ENCODE data around the gene HBB. TPM values are rescaled to one million over a fixed set of nuclear protein-coding genes. Genes with fewer than 3 reads are reported as not detected.
"Not testable (repeated sequence)": the region's sequence is repeated elsewhere in the genome, so short reads cannot be mapped to it uniquely, and the experiment has no call there.

Gene HBB
- total RNA-seq, 1 donor from 2014 or later = not detected

GRCh38 chr11:5267033-5267563 lies 40.2 kb upstream of the HBB start:
- no peak for TF ChIP-seq CTCF (IDR thresholded peaks at IDR 0.05)
- Mint-ChIP-seq H3K9me3 (ENCODE audit: low read depth) (peaks cover 2% of the 10 kb centered on the region), H3K4me3 (ENCODE audit: unreplicated experiment) (no peak overlapping the region), H3K4me1 (ENCODE audit: low read depth) (no peaks in the 10 kb centered on the region), H3K27me3 (ENCODE audit: low read depth) (peaks cover 45% of the 10 kb centered on the region), H3K36me3 (ENCODE audit: low read depth) (no peaks in the 10 kb centered on the region), H3K27ac (ENCODE audit: unreplicated experiment) (no peak overlapping the region)
- DNase-seq (ENCODE audit: low spot score) = no peak

- Mint-ChIP-seq H3K27ac (ENCODE audit: unreplicated experiment) (no peak overlapping the region), H3K4me3 (ENCODE audit: unreplicated experiment) (no peak overlapping the region), H3K27me3 (ENCODE audit: low read depth) (peaks cover 45% of the 10 kb centered on the region), H3K36me3 (ENCODE audit: low read depth) (no peaks in the 10 kb centered on the region), H3K9me3 (ENCODE audit: low read depth) (peaks cover 2% of the 10 kb centered on the region), H3K4me1 (ENCODE audit: low read depth) (no peaks in the 10 kb centered on the region)
- no peak for TF ChIP-seq CTCF (IDR thresholded peaks at IDR 0.05)
- DNase-seq (ENCODE audit: low spot score) = no peak
Measured at GRCh38 chr11:5266609-5267008, 39.7 kb upstream of the HBB start.

GRCh38 chr11:5265832-5266231 lies 39.0 kb upstream of the HBB start:
- no peak overlapping the region for H3K27ac Mint-ChIP-seq (ENCODE audit: unreplicated experiment)
- no peaks in the 10 kb centered on the region for H3K4me1 Mint-ChIP-seq (ENCODE audit: low read depth)
- no peaks in the 10 kb centered on the region for H3K36me3 Mint-ChIP-seq (ENCODE audit: low read depth)
- H3K4me3 Mint-ChIP-seq (ENCODE audit: unreplicated experiment) = no peak overlapping the region
- no peak for DNase-seq (ENCODE audit: low spot score)
- peaks cover 2% of the 10 kb centered on the region for H3K9me3 Mint-ChIP-seq (ENCODE audit: low read depth)
- TF ChIP-seq CTCF (IDR thresholded peaks at IDR 0.05) = no peak
- peaks cover 49% of the 10 kb centered on the region for H3K27me3 Mint-ChIP-seq (ENCODE audit: low read depth)

- H3K27me3 Mint-ChIP-seq (ENCODE audit: low read depth) = peaks cover 28% of the 10 kb centered on the region
- H3K4me1 Mint-ChIP-seq (ENCODE audit: low read depth) = no peaks in the 10 kb centered on the region
- no peak for TF ChIP-seq CTCF (IDR thresholded peaks at IDR 0.05)
- no peak overlapping the region for H3K27ac Mint-ChIP-seq (ENCODE audit: unreplicated experiment)
- H3K4me3 Mint-ChIP-seq (ENCODE audit: unreplicated experiment) = no peak overlapping the region
- H3K36me3 Mint-ChIP-seq (ENCODE audit: low read depth) = no peaks in the 10 kb centered on the region
- peaks cover 17% of the 10 kb centered on the region for H3K9me3 Mint-ChIP-seq (ENCODE audit: low read depth)
- no peak for DNase-seq (ENCODE audit: low spot score)
Measured at GRCh38 chr11:5258543-5259262, 31.8 kb upstream of the HBB start.

GRCh38 chr11:5257296-5257695 lies 30.4 kb upstream of the HBB start:
- no peak for DNase-seq (ENCODE audit: low spot score)
- no peak for TF ChIP-seq CTCF (IDR thresholded peaks at IDR 0.05)
- H3K4me1 Mint-ChIP-seq (ENCODE audit: low read depth) = no peaks in the 10 kb centered on the region
- H3K36me3 Mint-ChIP-seq (ENCODE audit: low read depth) = no peaks in the 10 kb centered on the region
- H3K9me3 Mint-ChIP-seq (ENCODE audit: low read depth) = peaks cover 15% of the 10 kb centered on the region
- H3K4me3 Mint-ChIP-seq (ENCODE audit: unreplicated experiment) = no peak overlapping the region
- peaks cover 27% of the 10 kb centered on the region for H3K27me3 Mint-ChIP-seq (ENCODE audit: low read depth)
- no peak overlapping the region for H3K27ac Mint-ChIP-seq (ENCODE audit: unreplicated experiment)

GRCh38 chr11:5254646-5255413 lies 28.0 kb upstream of the HBB start, which contains the start of gene HBG2:
Gene HBG2 (minus strand): TSS chr11:5254781. CDS start chr11:5254728, 53 bp downstream.
- not testable (repeated sequence) for H3K27ac Mint-ChIP-seq (ENCODE audit: unreplicated experiment); H3K4me3 Mint-ChIP-seq (ENCODE audit: unreplicated experiment); H3K9me3 Mint-ChIP-seq (ENCODE audit: low read depth); H3K4me1 Mint-ChIP-seq (ENCODE audit: low read depth); DNase-seq (ENCODE audit: low spot score); H3K36me3 Mint-ChIP-seq (ENCODE audit: low read depth)
- H3K27me3 Mint-ChIP-seq (ENCODE audit: low read depth) = peaks cover 19% of the 10 kb centered on the region

- H3K9me3 Mint-ChIP-seq (ENCODE audit: low read depth); H3K36me3 Mint-ChIP-seq (ENCODE audit: low read depth); H3K4me1 Mint-ChIP-seq (ENCODE audit: low read depth); H3K4me3 Mint-ChIP-seq (ENCODE audit: unreplicated experiment); DNase-seq (ENCODE audit: low spot score); H3K27ac Mint-ChIP-seq (ENCODE audit: unreplicated experiment): not testable (repeated sequence)
- peaks cover 16% of the 10 kb centered on the region for H3K27me3 Mint-ChIP-seq (ENCODE audit: low read depth)
Measured at GRCh38 chr11:5254023-5254422, 27.2 kb upstream of the HBB start.

- H3K27me3 Mint-ChIP-seq (ENCODE audit: low read depth) = peaks cover 17% of the 10 kb centered on the region
- DNase-seq (ENCODE audit: low spot score); H3K9me3 Mint-ChIP-seq (ENCODE audit: low read depth); H3K4me1 Mint-ChIP-seq (ENCODE audit: low read depth); H3K36me3 Mint-ChIP-seq (ENCODE audit: low read depth); H3K27ac Mint-ChIP-seq (ENCODE audit: unreplicated experiment); H3K4me3 Mint-ChIP-seq (ENCODE audit: unreplicated experiment): not testable (repeated sequence)
Measured at GRCh38 chr11:5253440-5253839, 26.6 kb upstream of the HBB start.

All from chondrocyte (in vitro differentiated cells).